Heart right ventricle (tissue), 16 donors: ENCODE data around the gene NACC2. TPM values are rescaled to one million over a fixed set of nuclear protein-coding genes. Genes with fewer than 3 reads are reported as not detected.

ENCODE experiments used
- ATAC-seq, 8 donors: fragments of 200-7000 bp; cut with Tn5 transposase; one replicate each; pipeline ENCODE4 v1.9.1; 2020; ENCODE audit warnings: mild to moderate bottlenecking in 8 of 8, moderate library complexity in 8 of 8, moderate number of reproducible peaks in 1 of 8
- DNase-seq, 2 donors: peaks; one replicate each; pipeline ENCODE4 v3.0.0-alpha.2; 2020
- H3K27ac ChIP-seq, 10 donors: fragments of 200-600 bp; sonication (generic) in 2 of 10; one replicate each; pipeline versions ENCODE4 v1.5.0 to v1.8.0; 2020 to 2022; ENCODE audit warnings: mild to moderate bottlenecking in 3 of 10
- H3K27me3 ChIP-seq, 7 donors: fragments of 200-600 bp; one replicate each; pipeline ENCODE4 v1.8.0; 2021 to 2022; ENCODE audit warnings: mild to moderate bottlenecking in 2 of 7
- H3K36me3 ChIP-seq, 9 donors: fragments of 200-600 bp; sonication (generic) in 1 of 9; one replicate each; pipeline versions ENCODE4 v1.5.0 to v1.8.0; 2020 to 2022; ENCODE audit warnings: mild to moderate bottlenecking in 2 of 9
- H3K4me1 ChIP-seq, 9 donors: fragments of 200-600 bp; sonication (generic) in 1 of 9; one replicate each; pipeline versions ENCODE4 v1.5.0 to v1.8.0; 2020 to 2022; ENCODE audit warnings: mild to moderate bottlenecking in 4 of 9
- H3K4me3 ChIP-seq, 10 donors: fragments of 200-600 bp; sonication (generic) in 2 of 10; one replicate each; pipeline versions ENCODE4 v1.5.0 to v1.8.0; 2020 to 2022; ENCODE audit warnings: mild to moderate bottlenecking in 7 of 10, moderate library complexity in 2 of 10
- H3K9me3 ChIP-seq, 11 donors: fragments of 200-600 bp in 10 of 11; sonication (generic) in 2 of 11; one replicate each; pipeline versions ENCODE4 v1.5.0 to v1.8.0; 2013 to 2022; ENCODE audit warnings: mild to moderate bottlenecking in 2 of 11, control low read depth in 1 of 11, moderate library complexity in 1 of 11
- WGBS, 2 donors: extraction: QIAGEN DNeasy Blood & Tissue Kit; methylation state at CpG; one replicate each; pipeline ENCODE4 v1.1.7; 2013; ENCODE audit warnings: inconsistent platforms in 1 of 2; 5-methylcytosine and 5-hydroxymethylcytosine counted together
- intact Hi-C, 10 donors: fragments of 100-400 bp; cut with DNase I; formaldehyde crosslinking; loops; one replicate each; pipeline versions ENCODE4 v1.11.1 to v1.14.2; 2022
- polyA plus RNA-seq, 2 donors: library from polyadenylated mRNA; stranded (reverse); fragments of 200-250 nt; gene quantifications; one replicate each; pipeline ENCODE4 v1.2.3, GENCODE V29; 2013
- total RNA-seq, 10 donors: library from RNA; stranded (reverse); fragmentation: NEBNext Ultra II Directional in 3 of 10; extraction: Animal tissue kit (Norgen Biotek cat#: 25700) in 3 of 10; gene quantifications; one replicate each; pipeline versions ENCODE4 v1.2.1 to v1.2.4, GENCODE V29; 2021 to 2023
- TF ChIP-seq, protein P1 (sequence below), 9 donors: fragments of 200-600 bp; sonication (generic) in 2 of 9; IDR thresholded peaks; one replicate each; pipeline versions ENCODE4 v1.5.0 to v1.8.0; 2021 to 2022; ENCODE audit warnings: antibody characterized with exemption in 9 of 9, mild to moderate bottlenecking in 5 of 9, moderate library complexity in 1 of 9
- donor health status: Arrhythmogenic right ventricular cardiomyopathy.
- donor health status: ischemic (EF 13 %, LVEDD 7.1; RV severe dilation, severe dysfunction).
- donor health status: healthy with polysubstance abuse.
- donor health status: DM: no; HTN: yes; CAD: no.
- donor health status: DM: no; HTN: no; CAD: no.
- donor health status: ischemic (EF 25% LVEDD 6.9; RV normal size, moderate dysfunction).
- donor health status: ischemic (EF 25% LVEDD 5.7; RV mildly dilated, moderate dysfunction).
- donor health status: healthy.
- donor health status: DM: yes; HTN: yes; CAD: no.
- donor health status: Ischemic cardiomyopathy.
- donor health status: ischemic (EF 35%, LVEDD 5.7; RV mildly dilated, moderate dysfunction).
- donor health status: nonischemic (EF 11% LVEDD 7.7; RV severe dilation, severe dysfunction).
- donor health status: DM: yes; HTN: yes; CAD: no.
- donor health status: PGD.
- donor health status: ischemic (EF 29% LVEDD 5.4; RV normal size, mild dysfunction).
- donor health status: nonischemic (EF 23%, LVEDD 6.1; RV moderate dilation, normal function).

The NACC2 gene
- total and polyA plus RNA-seq, 12 donors, result 15.6 to 55.1 (median 39.7) TPM

GRCh38 chr9:136003411-136004218 is 91.5 kb downstream of the NACC2 start:
- intact Hi-C loops, result no loop called here
- H3K9me3 ChIP-seq, result no peaks in the 10 kb centered on the region
- TF ChIP-seq, protein P1, sequence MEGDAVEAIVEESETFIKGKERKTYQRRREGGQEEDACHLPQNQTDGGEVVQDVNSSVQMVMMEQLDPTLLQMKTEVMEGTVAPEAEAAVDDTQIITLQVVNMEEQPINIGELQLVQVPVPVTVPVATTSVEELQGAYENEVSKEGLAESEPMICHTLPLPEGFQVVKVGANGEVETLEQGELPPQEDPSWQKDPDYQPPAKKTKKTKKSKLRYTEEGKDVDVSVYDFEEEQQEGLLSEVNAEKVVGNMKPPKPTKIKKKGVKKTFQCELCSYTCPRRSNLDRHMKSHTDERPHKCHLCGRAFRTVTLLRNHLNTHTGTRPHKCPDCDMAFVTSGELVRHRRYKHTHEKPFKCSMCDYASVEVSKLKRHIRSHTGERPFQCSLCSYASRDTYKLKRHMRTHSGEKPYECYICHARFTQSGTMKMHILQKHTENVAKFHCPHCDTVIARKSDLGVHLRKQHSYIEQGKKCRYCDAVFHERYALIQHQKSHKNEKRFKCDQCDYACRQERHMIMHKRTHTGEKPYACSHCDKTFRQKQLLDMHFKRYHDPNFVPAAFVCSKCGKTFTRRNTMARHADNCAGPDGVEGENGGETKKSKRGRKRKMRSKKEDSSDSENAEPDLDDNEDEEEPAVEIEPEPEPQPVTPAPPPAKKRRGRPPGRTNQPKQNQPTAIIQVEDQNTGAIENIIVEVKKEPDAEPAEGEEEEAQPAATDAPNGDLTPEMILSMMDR (IDR thresholded peaks at IDR 0.05), result no peak
- DNase-seq, result no peak
- no peak overlapping the region for H3K4me3 ChIP-seq
- H3K27ac ChIP-seq, result no peak overlapping the region
- ATAC-seq, result peak in 5 of 8 donors; percentile 7 to 29 (median 11)
- H3K4me1 ChIP-seq, result peaks cover 11 to 32% (median 16%) of the 10 kb centered on the region in 9 donors
- H3K36me3 ChIP-seq, result peaks cover 0 to 7% (median 0%) of the 10 kb centered on the region in 9 donors
- WGBS, 2 donors, result 25 to 34% methylated on average over 15 of the region's 15 CpGs
- H3K27me3 ChIP-seq, result no peaks in the 10 kb centered on the region

DNA sequence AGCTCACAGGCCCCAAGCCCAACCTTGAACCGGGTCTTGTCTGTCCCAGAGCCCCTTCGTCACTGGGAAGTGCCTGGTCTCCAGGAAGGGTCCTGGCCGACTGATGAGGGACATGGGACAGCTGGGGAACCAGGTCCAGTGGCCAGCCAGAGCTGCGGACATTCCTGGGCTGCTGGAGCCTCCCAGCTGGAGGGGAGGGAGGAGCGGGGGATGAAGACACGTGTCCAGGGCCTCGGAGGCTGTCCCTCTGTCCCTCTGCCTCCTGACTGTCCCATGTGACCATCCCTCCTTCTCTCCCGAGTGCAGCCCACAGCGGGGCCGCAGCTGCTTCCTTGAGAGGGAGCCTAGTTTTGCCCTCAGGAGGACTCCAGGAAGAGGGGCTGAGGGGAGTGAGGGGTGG is 92.2 kb downstream of the NACC2 start:
- WGBS, 2 donors, result 21 to 32% methylated on average over 10 of the region's 10 CpGs
- peak; percentile 52 to 71 (median 62) for ATAC-seq
- H3K9me3 ChIP-seq, result no peaks in the 10 kb centered on the region
- H3K4me1 ChIP-seq, result peaks cover 11 to 25% (median 16%) of the 10 kb centered on the region in 9 donors
- no peak overlapping the region for H3K4me3 ChIP-seq
- H3K27ac ChIP-seq, result no peak overlapping the region
- peaks cover 0 to 4% (median 0%) of the 10 kb centered on the region in 9 donors for H3K36me3 ChIP-seq
- TF ChIP-seq, protein P1 (IDR thresholded peaks at IDR 0.05), result no peak
- intact Hi-C loops, result no loop called here
- peak in 1 of 2 donors; percentile 58 for DNase-seq
- no peaks in the 10 kb centered on the region for H3K27me3 ChIP-seq

DNA sequence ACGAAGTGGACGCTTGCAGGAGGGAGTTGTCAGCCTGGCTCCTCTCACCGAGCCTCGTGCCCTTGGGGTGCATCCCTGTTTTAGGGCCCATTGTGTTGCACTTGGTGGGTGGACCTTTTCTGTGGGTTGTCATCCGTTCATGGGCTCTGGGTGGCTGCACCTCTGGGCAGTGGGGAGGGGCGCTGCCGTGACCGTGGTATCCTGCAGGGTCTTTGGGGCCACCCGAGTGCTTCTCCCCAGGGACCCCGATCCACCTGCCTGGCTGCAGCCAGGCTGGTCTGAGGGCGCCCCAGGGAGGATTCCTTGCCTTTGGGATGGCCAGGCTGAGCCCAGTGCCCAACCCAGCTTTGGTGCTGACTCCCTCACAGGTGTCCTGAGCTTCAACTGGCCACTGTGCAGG is 92.9 kb downstream of the NACC2 start:
- H3K4me1 ChIP-seq, result peaks cover 11 to 24% (median 16%) of the 10 kb centered on the region in 9 donors
- intact Hi-C loops, result no loop called here
- 95 to 96% methylated on average over 11 of the region's 11 CpGs for WGBS, 2 donors
- DNase-seq, result no peak
- ATAC-seq, result peak in 1 of 8 donors; percentile 4
- peaks cover 0 to 4% (median 0%) of the 10 kb centered on the region in 9 donors for H3K36me3 ChIP-seq
- no peak overlapping the region for H3K4me3 ChIP-seq
- no peaks in the 10 kb centered on the region for H3K27me3 ChIP-seq
- TF ChIP-seq, protein P1 (IDR thresholded peaks at IDR 0.05), result no peak
- H3K9me3 ChIP-seq, result no peaks in the 10 kb centered on the region
- H3K27ac ChIP-seq, result no peak overlapping the region

GRCh38 chr9:136001231-136001630 is 93.9 kb downstream of the NACC2 start:
- no peak for DNase-seq

More at GRCh38 chr9:136001231-136001630, 93.9 kb downstream of the NACC2 start:
- TF ChIP-seq, protein P1 (IDR thresholded peaks at IDR 0.05), result no peak
- intact Hi-C loops, result no loop called here
- WGBS, 2 donors, result 72 to 75% methylated on average over 18 of the region's 18 CpGs
- H3K4me3 ChIP-seq, result no peak overlapping the region
- no peaks in the 10 kb centered on the region for H3K9me3 ChIP-seq
- peaks cover 0 to under 1% (median 0%) of the 10 kb centered on the region in 9 donors for H3K36me3 ChIP-seq
- no peaks in the 10 kb centered on the region for H3K27me3 ChIP-seq
- ATAC-seq, result no peak
- H3K27ac ChIP-seq, result no peak overlapping the region
- H3K4me1 ChIP-seq, result peaks cover 11 to 29% (median 16%) of the 10 kb centered on the region in 9 donors
